ENCODE data around the gene HLA-E. TPM values are rescaled to one million over a fixed set of nuclear protein-coding genes. Genes with fewer than 3 reads are reported as not detected.
"Not testable (repeated sequence)": the region's sequence is repeated elsewhere in the genome, so short reads cannot be mapped to it uniquely, and the experiment has no call there.

Gene HLA-E
- total RNA-seq, 2 experiments from 2014 or later, result 706 to 753 TPM

DNA sequence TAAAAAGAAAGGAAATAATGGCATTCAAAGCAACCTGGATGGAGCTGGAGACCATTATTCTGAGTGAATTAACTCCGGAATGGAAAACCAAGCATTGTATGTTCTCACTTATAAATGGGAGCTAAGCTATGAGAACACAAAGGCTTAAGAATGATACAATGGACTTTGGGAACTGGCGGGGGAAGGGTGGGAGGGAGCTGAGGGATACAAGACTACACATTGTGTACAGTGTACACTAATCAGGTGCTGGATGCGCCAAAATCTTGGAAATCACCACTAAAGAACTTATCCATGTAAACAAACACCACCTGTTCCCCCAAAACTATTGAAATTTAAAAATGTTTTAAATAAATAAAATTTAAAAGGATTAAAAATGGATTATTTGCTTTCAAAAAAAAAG, 4.1 kb upstream of the HLA-E start:
- peaks cover 3% of the 10 kb centered on the region for H3K9me3 Mint-ChIP-seq
- no peak overlapping the region for H3K4me3 Mint-ChIP-seq
- DNase-seq, result no peak
- peaks cover 37% of the 10 kb centered on the region for H3K4me1 Mint-ChIP-seq
- POLR2A ChIA-PET, result no interaction called here
- CTCF ChIA-PET, result interaction anchor here (0.7 to 8.7 kb wide), 5 partner anchors 47 to 114 kb away, joined by 3 to 113 read pairs (median 6); no protein-coding TSS in a partner anchor
- H3K27ac Mint-ChIP-seq, result no peak overlapping the region
- peaks cover 32% of the 10 kb centered on the region for H3K27me3 Mint-ChIP-seq
- H3K36me3 Mint-ChIP-seq (ENCODE audit: low read depth), result peaks cover 16% of the 10 kb centered on the region

DNA sequence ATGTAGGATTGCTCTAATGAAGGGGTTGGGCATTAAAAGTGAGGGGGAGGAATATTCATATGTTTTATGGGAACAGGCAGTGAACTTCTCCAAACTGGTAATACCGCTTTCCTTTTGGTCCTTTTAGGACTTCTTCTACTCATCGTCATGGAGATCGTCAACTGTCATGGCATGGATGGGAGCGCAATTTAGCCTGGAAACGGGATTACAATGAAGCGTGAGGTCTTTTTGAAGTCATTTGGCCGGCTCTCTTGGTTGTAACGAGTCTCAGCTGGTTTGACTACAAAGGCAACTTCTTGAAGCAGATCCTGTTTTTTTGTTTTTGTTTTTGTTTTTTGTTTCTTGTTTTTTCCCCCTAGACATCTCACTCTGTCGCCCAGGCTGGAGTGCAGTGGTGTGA, 1.4 kb upstream of the HLA-E start:
- CTCF ChIA-PET, result interaction anchor here (0.8 to 1.0 kb wide), 2 partner anchors 49 to 52 kb away, joined by 4 to 5 read pairs; no protein-coding TSS in a partner anchor
- Mint-ChIP-seq H3K4me3 (peak overlapping the region; percentile 21), H3K36me3 (ENCODE audit: low read depth) (peaks cover 43% of the 10 kb centered on the region), H3K27ac (peak overlapping the region; percentile 83), H3K27me3 (peaks cover 8% of the 10 kb centered on the region), H3K4me1 (peaks cover 39% of the 10 kb centered on the region), H3K9me3 (peaks cover 3% of the 10 kb centered on the region)
- no peak for DNase-seq
- POLR2A ChIA-PET, result interaction anchor here (0.7 kb wide), 1 partner anchor 161 kb away, joined by 5 read pairs; no protein-coding TSS in a partner anchor

DNA sequence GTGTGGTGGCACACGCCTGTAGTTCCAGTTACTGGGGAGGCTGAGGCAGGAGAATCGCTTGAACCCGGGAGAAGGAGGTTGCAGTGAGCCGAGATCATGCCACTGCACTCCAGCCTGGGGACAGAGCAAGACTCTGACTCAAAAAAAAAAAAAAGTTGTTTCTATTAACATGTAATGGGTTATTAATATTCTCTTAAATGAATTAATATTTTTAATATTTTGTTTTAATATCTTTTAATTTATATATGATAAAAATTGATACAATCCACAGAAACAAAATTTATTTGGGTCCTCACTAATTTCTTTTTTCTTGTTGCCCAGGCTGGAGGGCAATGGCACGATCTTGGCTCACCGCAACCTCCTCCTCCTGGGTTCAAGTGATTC, 620 bp upstream of the HLA-E start:
- Mint-ChIP-seq H3K36me3 (ENCODE audit: low read depth) (peaks cover 49% of the 10 kb centered on the region), H3K4me1 (peaks cover 45% of the 10 kb centered on the region), H3K4me3 (peak overlapping the region; percentile 100), H3K27ac (peak overlapping the region; percentile 96)
- DNase-seq, H3K27me3 Mint-ChIP-seq, POLR2A ChIA-PET, H3K9me3 Mint-ChIP-seq: not testable (repeated sequence)
- CTCF ChIA-PET, result interaction anchor here (1.0 kb wide), 1 partner anchor 51 kb away, joined by 4 read pairs; no protein-coding TSS in a partner anchor

DNA sequence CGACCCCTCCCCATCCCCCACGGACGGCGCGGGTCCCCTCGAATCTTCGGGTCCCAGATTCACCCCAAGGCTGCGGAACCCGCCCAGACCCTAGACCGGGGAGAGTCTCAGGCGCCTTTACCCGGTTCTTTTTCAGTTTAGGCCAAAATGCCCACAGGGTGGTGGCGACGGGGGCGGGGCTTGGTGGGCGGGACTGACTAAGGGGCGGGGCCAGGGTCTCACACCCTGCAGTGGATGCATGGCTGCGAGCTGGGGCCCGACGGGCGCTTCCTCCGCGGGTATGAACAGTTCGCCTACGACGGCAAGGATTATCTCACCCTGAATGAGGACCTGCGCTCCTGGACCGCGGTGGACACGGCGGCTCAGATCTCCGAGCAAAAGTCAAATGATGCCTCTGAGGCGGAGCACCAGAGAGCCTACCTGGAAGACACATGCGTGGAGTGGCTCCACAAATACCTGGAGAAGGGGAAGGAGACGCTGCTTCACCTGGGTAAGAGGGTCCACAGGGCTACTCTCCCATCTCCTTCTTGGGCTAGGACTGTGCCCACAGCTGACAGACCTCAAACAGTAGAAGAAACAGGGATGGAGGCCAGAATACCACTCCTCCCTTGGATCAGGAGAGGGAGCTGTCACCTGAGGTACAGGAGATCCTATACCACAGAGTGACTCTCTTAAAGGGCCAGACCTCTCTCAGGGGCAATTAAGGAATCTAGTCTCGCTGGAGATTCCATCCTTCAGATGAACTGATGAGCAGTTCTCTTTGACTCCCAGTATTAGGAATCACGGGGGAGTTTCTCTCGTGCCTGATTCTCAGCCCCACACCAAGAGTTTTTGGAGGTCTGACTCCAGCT, 942 bp downstream of the HLA-E start:
- ChIA-PET CTCF (interaction anchor here (0.5 to 3.1 kb wide), 6 partner anchors 11 to 51 kb away, joined by 3 to 9 read pairs (median 4); no protein-coding TSS in a partner anchor), POLR2A (interaction anchor here (1.0 to 1.3 kb wide), 4 partner anchors 26 to 42 kb away, joined by 3 to 11 read pairs (median 4); no protein-coding TSS in a partner anchor)
- Mint-ChIP-seq H3K4me1 (peaks cover 59% of the 10 kb centered on the region), H3K27ac (peak overlapping the region; percentile 96), H3K4me3 (peak overlapping the region; percentile 100), H3K36me3 (ENCODE audit: low read depth) (peaks cover 60% of the 10 kb centered on the region), H3K27me3 (no peaks in the 10 kb centered on the region), H3K9me3 (peaks cover 3% of the 10 kb centered on the region)
- peak; percentile 86 for DNase-seq

DNA sequence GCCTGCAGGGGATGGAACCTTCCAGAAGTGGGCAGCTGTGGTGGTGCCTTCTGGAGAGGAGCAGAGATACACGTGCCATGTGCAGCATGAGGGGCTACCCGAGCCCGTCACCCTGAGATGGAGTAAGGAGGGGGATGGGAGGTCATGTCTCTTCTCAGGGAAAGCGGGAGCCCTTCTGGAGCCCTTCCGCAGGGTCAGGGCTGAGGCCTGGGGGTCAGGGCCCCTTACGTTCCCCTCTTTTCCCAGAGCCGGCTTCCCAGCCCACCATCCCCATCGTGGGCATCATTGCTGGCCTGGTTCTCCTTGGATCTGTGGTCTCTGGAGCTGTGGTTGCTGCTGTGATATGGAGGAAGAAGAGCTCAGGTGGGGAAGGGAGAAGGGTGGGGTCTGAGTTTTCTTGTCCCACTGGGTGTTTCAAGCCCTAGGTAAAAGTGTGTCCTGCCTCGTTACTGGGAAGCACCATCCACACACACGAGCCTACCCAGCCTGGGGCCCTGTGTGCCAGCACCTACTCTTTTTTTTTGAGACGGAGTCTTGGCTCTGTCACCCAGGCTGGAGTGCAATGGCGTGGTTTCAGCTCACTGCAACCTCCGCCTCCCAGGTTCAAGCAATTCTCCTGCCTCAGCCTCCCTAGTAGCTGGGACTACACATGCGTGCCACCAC, 2.1 kb downstream of the HLA-E start:
- peak overlapping the region; percentile 96 for H3K27ac Mint-ChIP-seq
- H3K36me3 Mint-ChIP-seq (ENCODE audit: low read depth), result peaks cover 60% of the 10 kb centered on the region
- H3K27me3 Mint-ChIP-seq, H3K9me3 Mint-ChIP-seq, DNase-seq: not testable (repeated sequence)
- ChIA-PET CTCF (interaction anchor here (0.6 to 3.1 kb wide), 11 partner anchors 9 to 232 kb away, joined by 3 to 13 read pairs (median 5); no protein-coding TSS in a partner anchor), POLR2A (interaction anchor here (0.7 to 1.3 kb wide), 3 partner anchors 25 to 41 kb away, joined by 3 to 19 read pairs (median 11); no protein-coding TSS in a partner anchor)
- H3K4me3 Mint-ChIP-seq, result peak overlapping the region; percentile 100
- peaks cover 70% of the 10 kb centered on the region for H3K4me1 Mint-ChIP-seq

DNA sequence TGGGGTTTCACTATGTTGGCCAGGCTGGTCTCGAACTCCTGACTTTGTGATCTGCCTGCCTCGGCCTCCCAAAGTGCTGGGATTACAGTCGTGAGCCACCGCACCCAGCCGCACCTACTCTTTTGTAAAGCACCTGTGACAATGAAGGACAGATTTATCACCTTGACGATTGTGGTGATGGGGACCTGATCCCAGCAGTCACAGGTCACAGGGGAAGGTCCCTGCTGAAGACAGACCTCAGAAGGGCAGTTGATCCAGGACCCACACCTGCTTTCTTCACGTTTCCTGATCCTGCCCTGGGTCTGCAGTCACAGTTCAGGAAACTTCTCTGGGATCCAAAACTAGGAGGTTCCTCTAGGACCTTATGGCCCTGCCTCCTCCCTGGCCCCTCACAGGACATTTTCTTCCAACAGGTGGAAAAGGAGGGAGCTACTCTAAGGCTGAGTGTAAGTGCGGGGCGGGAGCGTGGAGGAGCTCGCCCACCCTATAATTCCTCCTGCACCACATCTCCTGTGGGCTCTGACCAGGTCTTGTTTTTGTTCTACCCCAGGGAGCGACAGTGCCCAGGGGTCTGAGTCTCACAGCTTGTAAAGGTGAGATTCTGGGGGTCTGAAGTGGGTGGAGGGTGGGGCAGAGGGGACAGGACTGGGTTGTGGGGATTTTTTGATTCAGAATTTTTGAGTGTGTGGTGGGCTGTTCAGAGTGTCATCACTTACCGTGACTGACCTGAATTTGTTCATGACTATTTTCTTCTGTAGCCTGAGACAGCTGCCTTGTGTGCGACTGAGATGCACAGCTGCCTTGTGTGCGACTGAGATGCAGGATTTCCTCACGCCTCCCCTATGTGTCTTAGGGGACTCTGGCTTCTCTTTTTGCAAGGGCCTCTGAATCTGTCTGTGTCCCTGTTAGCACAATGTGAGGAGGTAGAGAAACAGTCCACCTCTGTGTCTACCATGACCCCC, 3.0 kb downstream of the HLA-E start:
- ChIA-PET POLR2A (interaction anchor here (0.5 to 1.3 kb wide), 2 partner anchors 37 to 79 kb away, joined by 3 to 4 read pairs; partner anchors contain the start of gene ABCF1), CTCF (interaction anchor here (0.6 to 3.9 kb wide), 16 partner anchors 10 to 238 kb away, joined by 3 to 13 read pairs (median 4); no protein-coding TSS in a partner anchor)
- DNase-seq, result no peak
- Mint-ChIP-seq H3K9me3 (peaks cover 3% of the 10 kb centered on the region), H3K4me1 (peaks cover 75% of the 10 kb centered on the region), H3K27me3 (no peaks in the 10 kb centered on the region), H3K36me3 (ENCODE audit: low read depth) (peaks cover 60% of the 10 kb centered on the region), H3K4me3 (peak overlapping the region; percentile 100), H3K27ac (peak overlapping the region; percentile 96)

DNA sequence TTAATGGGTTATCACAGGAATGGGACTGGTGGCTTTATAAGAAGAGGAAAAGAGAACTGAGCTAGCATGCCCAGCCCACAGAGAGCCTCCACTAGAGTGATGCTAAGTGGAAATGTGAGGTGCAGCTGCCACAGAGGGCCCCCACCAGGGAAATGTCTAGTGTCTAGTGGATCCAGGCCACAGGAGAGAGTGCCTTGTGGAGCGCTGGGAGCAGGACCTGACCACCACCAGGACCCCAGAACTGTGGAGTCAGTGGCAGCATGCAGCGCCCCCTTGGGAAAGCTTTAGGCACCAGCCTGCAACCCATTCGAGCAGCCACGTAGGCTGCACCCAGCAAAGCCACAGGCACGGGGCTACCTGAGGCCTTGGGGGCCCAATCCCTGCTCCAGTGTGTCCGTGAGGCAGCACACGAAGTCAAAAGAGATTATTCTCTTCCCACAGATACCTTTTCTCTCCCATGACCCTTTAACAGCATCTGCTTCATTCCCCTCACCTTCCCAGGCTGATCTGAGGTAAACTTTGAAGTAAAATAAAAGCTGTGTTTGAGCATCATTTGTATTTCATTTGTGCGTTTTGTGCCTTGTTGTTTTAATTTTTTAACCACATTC, 4.4 kb downstream of the HLA-E start:
- Mint-ChIP-seq H3K27ac (peak overlapping the region; percentile 33), H3K4me1 (peaks cover 68% of the 10 kb centered on the region), H3K9me3 (peaks cover 3% of the 10 kb centered on the region), H3K4me3 (peak overlapping the region; percentile 31), H3K27me3 (no peaks in the 10 kb centered on the region), H3K36me3 (ENCODE audit: low read depth) (peaks cover 56% of the 10 kb centered on the region)
- DNase-seq, result peak; percentile 34
- ChIA-PET CTCF (interaction anchor here (0.5 to 3.9 kb wide), 13 partner anchors 9 to 431 kb away, joined by 3 to 13 read pairs (median 6); no protein-coding TSS in a partner anchor), POLR2A (interaction anchor here (0.7 to 2.0 kb wide), 8 partner anchors 15 to 191 kb away, joined by 3 to 11 read pairs (median 4); no protein-coding TSS in a partner anchor)

DNA sequence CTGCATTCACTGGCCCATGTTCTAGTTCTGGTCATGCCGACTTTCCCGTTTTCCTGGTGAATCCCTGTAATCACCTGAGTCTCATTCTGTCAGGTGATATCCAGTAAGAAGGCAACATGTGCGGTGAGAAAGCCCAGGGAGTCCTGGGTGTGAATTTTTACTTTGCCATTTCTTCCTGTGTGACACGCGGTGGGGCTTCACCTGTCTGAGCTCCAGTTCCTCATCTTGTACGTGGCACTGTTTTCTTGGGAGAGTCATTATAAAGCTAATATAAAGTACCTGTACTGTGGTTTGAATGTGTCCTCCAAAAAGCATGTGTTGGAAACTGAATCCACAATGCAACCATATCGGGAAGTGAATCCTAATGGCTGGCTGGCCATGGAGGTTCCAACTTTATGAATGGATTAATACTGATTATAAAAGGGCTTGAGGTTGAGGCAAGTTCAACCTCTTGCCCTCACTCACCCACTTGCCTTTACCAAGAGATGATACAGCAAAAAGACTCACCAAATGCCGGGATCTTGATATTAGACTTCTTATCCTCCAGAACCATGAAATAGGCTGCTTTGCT, 5.1 kb downstream of the HLA-E start:
- CTCF ChIA-PET, result interaction anchor here (0.6 to 3.9 kb wide), 8 partner anchors 8 to 236 kb away, joined by 4 to 12 read pairs (median 6); no protein-coding TSS in a partner anchor
- no peaks in the 10 kb centered on the region for H3K27me3 Mint-ChIP-seq
- no peak for DNase-seq
- peaks cover 51% of the 10 kb centered on the region for H3K36me3 Mint-ChIP-seq (ENCODE audit: low read depth)
- H3K27ac Mint-ChIP-seq, result peak overlapping the region; percentile 34
- POLR2A ChIA-PET, result interaction anchor here (0.8 to 2.0 kb wide), 7 partner anchors 15 to 47 kb away, joined by 3 to 11 read pairs (median 4); no protein-coding TSS in a partner anchor
- peaks cover 2% of the 10 kb centered on the region for H3K9me3 Mint-ChIP-seq
- peaks cover 64% of the 10 kb centered on the region for H3K4me1 Mint-ChIP-seq
- H3K4me3 Mint-ChIP-seq, result peak overlapping the region; percentile 31

DNA sequence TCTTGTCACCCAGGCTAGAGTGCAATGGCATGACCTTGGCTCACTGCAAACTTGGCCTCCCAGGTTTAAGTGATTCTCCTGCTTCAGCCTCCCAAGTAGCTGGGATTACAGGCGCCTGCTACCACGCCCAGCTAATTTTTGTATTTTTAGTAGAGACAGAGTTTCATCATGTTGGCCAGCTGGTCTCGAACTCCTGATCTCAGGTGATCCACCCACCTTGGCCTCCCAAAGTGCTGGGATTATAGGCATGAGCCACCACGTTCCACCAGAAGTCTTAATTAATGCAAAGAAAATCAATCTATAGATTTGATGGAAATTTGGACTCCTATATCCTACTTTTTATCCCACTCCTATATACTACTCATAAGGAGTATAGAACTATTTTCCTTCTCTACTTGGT, 5.8 kb downstream of the HLA-E start:
- CTCF ChIA-PET, result interaction anchor here (1.5 to 3.9 kb wide), 3 partner anchors 34 to 49 kb away, joined by 5 to 12 read pairs (median 11); no protein-coding TSS in a partner anchor
- H3K27ac Mint-ChIP-seq, result peak overlapping the region; percentile 34
- H3K9me3 Mint-ChIP-seq, DNase-seq, H3K27me3 Mint-ChIP-seq, H3K4me3 Mint-ChIP-seq: not testable (repeated sequence)
- H3K4me1 Mint-ChIP-seq, result peaks cover 68% of the 10 kb centered on the region
- peaks cover 46% of the 10 kb centered on the region for H3K36me3 Mint-ChIP-seq (ENCODE audit: low read depth)
- POLR2A ChIA-PET, result interaction anchor here (2.0 kb wide), 1 partner anchor 35 kb away, joined by 9 read pairs; no protein-coding TSS in a partner anchor

DNA sequence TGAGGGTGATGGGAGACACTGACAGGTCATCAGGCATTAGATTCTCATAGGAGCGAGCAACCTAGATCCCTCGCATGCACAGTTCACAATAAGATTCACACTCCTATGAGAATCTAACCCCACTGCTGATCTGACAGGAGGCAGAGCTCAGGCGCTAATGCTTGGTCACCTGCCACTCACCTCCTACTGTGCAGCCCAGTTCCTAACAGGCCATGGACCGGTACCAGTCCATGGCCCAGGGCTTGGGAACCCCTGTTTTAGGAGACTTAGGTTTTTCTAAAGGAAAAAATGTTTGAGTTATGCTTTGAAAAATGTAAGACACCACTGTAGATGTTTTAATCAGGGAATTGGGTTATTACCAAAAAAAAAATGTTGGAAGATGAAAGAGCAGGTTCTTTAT, 6.7 kb downstream of the HLA-E start:
- no peak for DNase-seq
- Mint-ChIP-seq H3K36me3 (ENCODE audit: low read depth) (peaks cover 37% of the 10 kb centered on the region), H3K4me3 (no peak overlapping the region), H3K9me3 (peaks cover 2% of the 10 kb centered on the region), H3K27ac (no peak overlapping the region), H3K27me3 (no peaks in the 10 kb centered on the region), H3K4me1 (peaks cover 73% of the 10 kb centered on the region)
- ChIA-PET POLR2A (interaction anchor here (0.7 kb wide), 1 partner anchor 221 kb away, joined by 4 read pairs; the partner anchor contains the start of gene MDC1), CTCF (interaction anchor here (0.8 to 3.9 kb wide), 6 partner anchors 15 to 102 kb away, joined by 3 to 14 read pairs (median 8); no protein-coding TSS in a partner anchor)

DNA sequence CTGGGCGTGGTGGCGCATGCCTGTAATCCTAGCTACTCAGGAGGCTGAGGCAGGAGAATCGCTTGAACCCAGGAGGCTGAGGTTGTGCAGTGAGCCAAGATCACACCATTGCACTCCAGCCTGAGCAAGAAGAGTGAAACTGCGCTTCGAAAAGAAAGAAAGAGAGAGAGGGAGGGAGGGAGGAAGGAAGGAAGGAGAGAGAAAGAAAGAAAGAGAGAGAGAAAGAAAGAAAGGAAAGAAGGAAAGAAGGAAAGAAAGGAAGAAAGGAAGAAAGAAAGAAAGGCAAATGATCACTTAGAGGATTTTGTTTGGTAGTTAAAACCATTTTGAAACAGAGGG, 7.9 kb downstream of the HLA-E start:
- H3K4me3 Mint-ChIP-seq, H3K27me3 Mint-ChIP-seq, POLR2A ChIA-PET, H3K9me3 Mint-ChIP-seq, DNase-seq, H3K27ac Mint-ChIP-seq: not testable (repeated sequence)
- Mint-ChIP-seq H3K36me3 (ENCODE audit: low read depth) (peaks cover 24% of the 10 kb centered on the region), H3K4me1 (peaks cover 65% of the 10 kb centered on the region)
- CTCF ChIA-PET, result interaction anchor here (1.0 to 2.8 kb wide), 4 partner anchors 13 to 147 kb away, joined by 4 to 14 read pairs (median 9); no protein-coding TSS in a partner anchor
